ENCODE results near the gene CANX.
"Not testable (repeated sequence)": the region's sequence is repeated elsewhere in the genome, so short reads cannot be mapped to it uniquely, and the experiment has no call there.

The CANX gene

DNA sequence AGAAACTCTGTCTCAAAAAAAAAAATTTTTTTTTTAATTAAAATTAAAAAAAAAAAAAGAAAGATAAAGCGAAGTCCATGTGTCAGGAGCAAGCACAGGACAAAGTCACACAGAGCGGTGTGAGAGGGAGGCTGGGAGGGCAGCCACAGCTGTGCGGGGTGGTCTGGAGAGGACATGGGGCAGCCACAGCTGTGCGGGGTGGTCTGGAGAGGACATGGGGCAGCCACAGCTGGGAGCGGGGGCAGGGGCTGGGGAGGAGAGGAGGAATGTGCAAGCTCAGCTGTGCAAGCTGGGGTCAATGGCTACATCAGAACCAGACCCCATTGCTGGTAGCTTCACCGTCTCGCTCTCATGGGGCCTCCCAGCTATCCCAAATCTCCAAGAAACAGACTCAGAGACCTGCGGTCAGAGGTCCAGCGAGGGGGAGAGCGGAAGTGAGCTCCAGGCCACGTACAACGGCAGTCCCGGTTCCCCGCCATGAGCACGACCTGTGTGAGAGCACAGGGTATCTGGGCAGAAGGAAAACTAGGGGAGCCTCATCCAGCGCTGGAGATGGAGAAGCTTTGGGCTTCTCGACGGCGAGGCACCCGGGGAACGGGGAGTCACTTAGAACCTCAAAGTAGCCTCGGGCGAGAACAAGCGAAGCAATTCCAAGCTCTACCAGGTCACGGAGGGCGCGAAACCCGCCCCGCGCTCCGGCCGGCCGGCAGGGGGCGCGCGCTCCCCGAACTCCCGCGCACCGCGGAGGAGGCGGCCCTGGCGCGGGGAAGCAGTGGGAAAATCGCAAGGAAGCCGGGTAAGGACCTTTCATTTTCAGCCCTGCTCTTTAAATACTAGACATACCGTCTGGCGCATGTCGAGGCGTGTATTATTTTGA is 41.2 kb upstream of the CANX start:
- not testable (repeated sequence) for DNase-seq

DNA sequence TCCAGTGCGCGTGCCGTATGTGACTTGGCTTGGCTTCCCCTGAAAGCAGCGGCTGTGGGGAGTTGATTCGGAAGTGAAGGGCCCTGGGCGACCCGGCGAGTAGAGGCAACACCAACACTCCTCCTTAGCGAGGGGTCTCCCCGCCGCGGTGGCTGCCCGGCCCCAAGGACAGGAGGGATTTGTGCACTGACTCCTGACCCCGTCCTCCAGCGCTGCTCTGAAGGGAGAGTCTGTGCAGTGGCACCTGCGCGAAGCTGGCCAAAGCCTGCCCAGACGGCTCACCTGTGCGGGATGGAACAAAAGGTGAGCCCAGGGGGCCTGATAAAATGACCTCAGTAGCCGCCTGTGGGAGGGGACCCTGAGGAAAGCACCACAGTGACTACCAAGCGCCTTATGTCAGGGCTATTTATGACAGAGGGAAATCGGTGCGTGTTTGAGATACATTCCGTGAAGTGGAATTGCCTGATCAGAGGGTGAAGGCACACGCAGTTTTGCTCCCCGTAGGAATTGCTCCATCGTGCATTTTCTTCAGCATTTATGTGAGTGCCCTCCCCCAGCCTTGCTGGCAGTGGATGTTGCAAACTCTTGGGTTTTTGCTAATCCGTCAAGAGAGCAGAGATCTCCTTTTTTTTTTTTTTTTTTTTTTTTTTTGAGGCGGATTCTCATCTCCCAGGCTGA is 40.4 kb upstream of the CANX start:
- peak overlapping the region; percentile 77 for H2AFZ ChIP-seq (ENCODE audit: low read depth, low read length)
- peak overlapping the region; percentile 88 for H3K4me2 ChIP-seq (ENCODE audit: low read length, poor library complexity, severe bottlenecking)
- H2AK5ac ChIP-seq (ENCODE audit: low read length, severe bottlenecking); H4K91ac ChIP-seq (ENCODE audit: low read length); H3K79me1 ChIP-seq (replicated peaks; ENCODE audit: low read length, poor library complexity, severe bottlenecking); H3K23ac ChIP-seq (ENCODE audit: low read length in 2 of 2); H2BK15ac ChIP-seq (ENCODE audit: low read depth, poor library complexity, severe bottlenecking); H3K36me3 ChIP-seq (ENCODE audit: control insufficient read depth in 1 of 2, insufficient read depth in 2 of 2, low read depth in 1 of 2, low read length in 2 of 2); H3K4me1 ChIP-seq (ENCODE audit: control insufficient read depth, insufficient read depth, low read depth, low read length); H3K27ac ChIP-seq (ENCODE audit: low read length, poor library complexity, severe bottlenecking); H2BK12ac ChIP-seq (ENCODE audit: low read length in 2 of 2); H3K18ac ChIP-seq (ENCODE audit: low read depth in 1 of 2, low read length in 2 of 2); H3K4ac ChIP-seq (ENCODE audit: low read depth in 1 of 2, low read length in 2 of 2); H2BK120ac ChIP-seq (ENCODE audit: low read depth, low read length); H3K14ac ChIP-seq (ENCODE audit: low read length in 2 of 2); H3K9me3 ChIP-seq (ENCODE audit: control insufficient read depth, low read length); H3K27me3 ChIP-seq (ENCODE audit: control insufficient read depth in 1 of 2, insufficient read depth in 1 of 2, low read length in 2 of 2); H2BK5ac ChIP-seq (ENCODE audit: low read depth, low read length, poor library complexity, severe bottlenecking): not testable (repeated sequence)
- peak overlapping the region; percentile 32 to 86 for H3K4me3 ChIP-seq (ENCODE audit: insufficient read depth in 1 of 2, low read depth in 1 of 2, low read length in 2 of 2)
- peak; percentile 75 for DNase-seq
- H3K9ac ChIP-seq (ENCODE audit: low read length): peak overlapping the region; percentile 76
- WGBS: 29% methylated on average over 9 of the region's 29 CpGs
- peak overlapping the region; percentile 41 for H4K8ac ChIP-seq (ENCODE audit: low read length)

More for the DNA sequence above, 41.2 kb upstream of the CANX start:
- not testable (repeated sequence) for H3K9me3 ChIP-seq (ENCODE audit: control insufficient read depth, low read length); H2BK120ac ChIP-seq (ENCODE audit: low read depth, low read length); H2AK5ac ChIP-seq (ENCODE audit: low read length, severe bottlenecking); H2BK15ac ChIP-seq (ENCODE audit: low read depth, poor library complexity, severe bottlenecking); H3K4me1 ChIP-seq (ENCODE audit: control insufficient read depth, insufficient read depth, low read depth, low read length); H3K4me3 ChIP-seq (ENCODE audit: insufficient read depth in 1 of 2, low read depth in 1 of 2, low read length in 2 of 2); H3K4ac ChIP-seq (ENCODE audit: low read depth in 1 of 2, low read length in 2 of 2); H4K91ac ChIP-seq (ENCODE audit: low read length); H3K23ac ChIP-seq (ENCODE audit: low read length in 2 of 2); H3K27ac ChIP-seq (ENCODE audit: low read length, poor library complexity, severe bottlenecking); H3K79me1 ChIP-seq (replicated peaks; ENCODE audit: low read length, poor library complexity, severe bottlenecking); H3K14ac ChIP-seq (ENCODE audit: low read length in 2 of 2); H3K27me3 ChIP-seq (ENCODE audit: control insufficient read depth in 1 of 2, insufficient read depth in 1 of 2, low read length in 2 of 2); H3K36me3 ChIP-seq (ENCODE audit: control insufficient read depth in 1 of 2, insufficient read depth in 2 of 2, low read depth in 1 of 2, low read length in 2 of 2); H3K9ac ChIP-seq (ENCODE audit: low read length); H2BK5ac ChIP-seq (ENCODE audit: low read depth, low read length, poor library complexity, severe bottlenecking); H2AFZ ChIP-seq (ENCODE audit: low read depth, low read length); H2BK12ac ChIP-seq (ENCODE audit: low read length in 2 of 2); H4K8ac ChIP-seq (ENCODE audit: low read length); H3K4me2 ChIP-seq (ENCODE audit: low read length, poor library complexity, severe bottlenecking)
- H3K18ac ChIP-seq (ENCODE audit: low read depth in 1 of 2, low read length in 2 of 2): peak overlapping the region in 1 of 2 experiments; percentile 52
- WGBS: no CpG with 5 or more reads among the region's 50 CpGs

DNA sequence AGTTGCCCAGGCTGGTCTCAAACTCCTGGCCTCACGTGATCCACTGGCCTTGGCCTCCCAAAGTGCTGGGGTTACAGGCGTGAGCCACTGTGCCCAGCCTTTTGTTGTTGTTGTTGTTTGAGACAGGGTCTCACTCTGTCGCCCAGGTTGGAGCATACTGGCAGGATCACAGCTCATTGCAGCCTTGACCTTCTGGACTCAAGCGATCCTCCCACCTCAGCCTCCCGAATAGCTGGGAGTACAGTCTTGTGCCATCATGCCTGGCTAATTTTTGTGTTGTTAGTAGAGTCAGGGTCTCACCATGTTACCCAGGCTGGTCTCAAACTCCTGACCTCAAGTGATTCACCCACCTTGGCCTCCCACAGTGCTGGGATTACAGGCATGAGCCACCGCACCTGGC is 37.1 kb upstream of the CANX start:
- not testable (repeated sequence) for H3K36me3 ChIP-seq (ENCODE audit: control insufficient read depth in 1 of 2, insufficient read depth in 2 of 2, low read depth in 1 of 2, low read length in 2 of 2); H3K9ac ChIP-seq (ENCODE audit: low read length); H4K8ac ChIP-seq (ENCODE audit: low read length); H3K27ac ChIP-seq (ENCODE audit: low read length, poor library complexity, severe bottlenecking); H3K4me1 ChIP-seq (ENCODE audit: control insufficient read depth, insufficient read depth, low read depth, low read length); H3K14ac ChIP-seq (ENCODE audit: low read length in 2 of 2); H2AFZ ChIP-seq (ENCODE audit: low read depth, low read length); H3K23ac ChIP-seq (ENCODE audit: low read length in 2 of 2); H3K9me3 ChIP-seq (ENCODE audit: control insufficient read depth, low read length); H3K4ac ChIP-seq (ENCODE audit: low read depth in 1 of 2, low read length in 2 of 2); H2AK5ac ChIP-seq (ENCODE audit: low read length, severe bottlenecking); H3K18ac ChIP-seq (ENCODE audit: low read depth in 1 of 2, low read length in 2 of 2); H2BK12ac ChIP-seq (ENCODE audit: low read length in 2 of 2); H3K79me1 ChIP-seq (replicated peaks; ENCODE audit: low read length, poor library complexity, severe bottlenecking); H2BK5ac ChIP-seq (ENCODE audit: low read depth, low read length, poor library complexity, severe bottlenecking); H3K4me2 ChIP-seq (ENCODE audit: low read length, poor library complexity, severe bottlenecking); DNase-seq; H3K4me3 ChIP-seq (ENCODE audit: insufficient read depth in 1 of 2, low read depth in 1 of 2, low read length in 2 of 2); H2BK15ac ChIP-seq (ENCODE audit: low read depth, poor library complexity, severe bottlenecking); H2BK120ac ChIP-seq (ENCODE audit: low read depth, low read length); H4K91ac ChIP-seq (ENCODE audit: low read length); H3K27me3 ChIP-seq (ENCODE audit: control insufficient read depth in 1 of 2, insufficient read depth in 1 of 2, low read length in 2 of 2)
- 95% methylated on average over 5 of the region's 6 CpGs for WGBS

DNA sequence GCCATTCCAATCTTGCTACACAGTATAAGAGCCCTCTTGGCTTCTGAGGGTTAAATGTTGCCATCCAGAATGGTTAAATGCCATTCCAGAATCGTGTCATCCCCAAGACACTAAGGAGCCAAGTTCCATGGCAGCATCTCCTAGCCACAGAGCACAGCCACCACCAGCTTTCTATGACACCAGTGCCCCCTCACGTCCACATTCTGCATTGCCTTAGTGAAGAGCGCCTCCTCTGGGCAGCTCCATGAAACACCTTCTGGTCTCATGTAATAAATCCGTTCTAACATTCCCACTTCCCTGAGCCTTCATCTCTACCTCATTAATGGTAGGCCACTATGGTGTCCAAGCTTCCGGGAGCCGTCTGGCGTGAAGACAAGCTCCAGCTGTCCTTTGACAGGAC is 30.4 kb upstream of the CANX start:
- Histone ChIP-seq H3K9ac (ENCODE audit: low read length) (no peak overlapping the region), H3K36me3 (ENCODE audit: control insufficient read depth in 1 of 2, insufficient read depth in 2 of 2, low read depth in 1 of 2, low read length in 2 of 2) (peaks cover 5 to 7% of the 10 kb centered on the region in 2 experiments), H3K27ac (ENCODE audit: low read length, poor library complexity, severe bottlenecking) (no peak overlapping the region), H3K4me2 (ENCODE audit: low read length, poor library complexity, severe bottlenecking) (no peak overlapping the region), H2AK5ac (ENCODE audit: low read length, severe bottlenecking) (no peak overlapping the region), H3K27me3 (ENCODE audit: control insufficient read depth in 1 of 2, insufficient read depth in 1 of 2, low read length in 2 of 2) (no peaks in the 10 kb centered on the region), H3K23ac (ENCODE audit: low read length in 2 of 2) (no peak overlapping the region), H2AFZ (ENCODE audit: low read depth, low read length) (no peak overlapping the region), H3K4me3 (ENCODE audit: insufficient read depth in 1 of 2, low read depth in 1 of 2, low read length in 2 of 2) (no peak overlapping the region), H4K91ac (ENCODE audit: low read length) (no peak overlapping the region), H4K8ac (ENCODE audit: low read length) (no peak overlapping the region), H2BK12ac (ENCODE audit: low read length in 2 of 2) (no peak overlapping the region), H3K79me1 (replicated peaks; ENCODE audit: low read length, poor library complexity, severe bottlenecking) (no peaks in the 10 kb centered on the region), H3K14ac (ENCODE audit: low read length in 2 of 2) (no peak overlapping the region), H3K4me1 (ENCODE audit: control insufficient read depth, insufficient read depth, low read depth, low read length) (peaks cover 2% of the 10 kb centered on the region), H3K9me3 (ENCODE audit: control insufficient read depth, low read length) (no peaks in the 10 kb centered on the region), H3K18ac (ENCODE audit: low read depth in 1 of 2, low read length in 2 of 2) (no peak overlapping the region), H2BK15ac (ENCODE audit: low read depth, poor library complexity, severe bottlenecking) (no peak overlapping the region), H2BK5ac (ENCODE audit: low read depth, low read length, poor library complexity, severe bottlenecking) (no peak overlapping the region), H3K4ac (ENCODE audit: low read depth in 1 of 2, low read length in 2 of 2) (no peak overlapping the region), H2BK120ac (ENCODE audit: low read depth, low read length) (no peak overlapping the region)
- DNase-seq: peak; percentile 61
- WGBS: 55% methylated on average over 7 of the region's 7 CpGs
